ENCODE data around the gene P2RY8.

P2RY8 gene

DNA sequence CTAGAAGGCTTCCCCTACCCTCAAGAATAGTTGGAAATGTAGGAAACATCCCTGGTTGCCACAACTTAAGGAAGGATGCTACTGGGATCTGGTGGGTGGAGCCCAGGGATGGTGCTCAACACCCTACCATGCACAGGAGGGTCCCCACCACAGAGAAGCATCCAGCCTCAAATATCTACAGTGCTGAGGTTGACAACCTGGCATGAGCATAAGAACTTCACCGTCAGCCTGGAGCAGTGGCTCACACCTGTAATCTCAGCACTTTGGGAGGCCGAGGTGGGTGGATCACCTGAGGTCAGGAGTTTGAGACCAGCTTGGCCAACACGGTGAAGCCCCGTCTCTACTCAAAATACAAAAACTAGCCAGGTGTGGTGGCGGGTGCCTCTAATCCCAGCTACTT is 60.3 kb downstream of the P2RY8 start (continued):
- TF ChIP-seq, protein P1, sequence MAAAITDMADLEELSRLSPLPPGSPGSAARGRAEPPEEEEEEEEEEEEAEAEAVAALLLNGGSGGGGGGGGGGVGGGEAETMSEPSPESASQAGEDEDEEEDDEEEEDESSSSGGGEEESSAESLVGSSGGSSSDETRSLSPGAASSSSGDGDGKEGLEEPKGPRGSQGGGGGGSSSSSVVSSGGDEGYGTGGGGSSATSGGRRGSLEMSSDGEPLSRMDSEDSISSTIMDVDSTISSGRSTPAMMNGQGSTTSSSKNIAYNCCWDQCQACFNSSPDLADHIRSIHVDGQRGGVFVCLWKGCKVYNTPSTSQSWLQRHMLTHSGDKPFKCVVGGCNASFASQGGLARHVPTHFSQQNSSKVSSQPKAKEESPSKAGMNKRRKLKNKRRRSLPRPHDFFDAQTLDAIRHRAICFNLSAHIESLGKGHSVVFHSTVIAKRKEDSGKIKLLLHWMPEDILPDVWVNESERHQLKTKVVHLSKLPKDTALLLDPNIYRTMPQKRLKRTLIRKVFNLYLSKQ (tag by site-specific recombination; IDR thresholded peaks at IDR 0.05; ENCODE audit: borderline replicate concordance): no peak
- TF ChIP-seq ZNF184 (tag by site-specific recombination; IDR thresholded peaks at IDR 0.05) (no peak), ZNF354C (tag by site-specific recombination; IDR thresholded peaks at IDR 0.05; ENCODE audit: borderline replicate concordance, low read depth) (no peak), ZNF311 (tag by site-specific recombination; IDR thresholded peaks at IDR 0.05; ENCODE audit: borderline replicate concordance) (no peak), ZFP69B (tag by site-specific recombination; IDR thresholded peaks at IDR 0.05) (no peak)
- TF ChIP-seq, protein P2, sequence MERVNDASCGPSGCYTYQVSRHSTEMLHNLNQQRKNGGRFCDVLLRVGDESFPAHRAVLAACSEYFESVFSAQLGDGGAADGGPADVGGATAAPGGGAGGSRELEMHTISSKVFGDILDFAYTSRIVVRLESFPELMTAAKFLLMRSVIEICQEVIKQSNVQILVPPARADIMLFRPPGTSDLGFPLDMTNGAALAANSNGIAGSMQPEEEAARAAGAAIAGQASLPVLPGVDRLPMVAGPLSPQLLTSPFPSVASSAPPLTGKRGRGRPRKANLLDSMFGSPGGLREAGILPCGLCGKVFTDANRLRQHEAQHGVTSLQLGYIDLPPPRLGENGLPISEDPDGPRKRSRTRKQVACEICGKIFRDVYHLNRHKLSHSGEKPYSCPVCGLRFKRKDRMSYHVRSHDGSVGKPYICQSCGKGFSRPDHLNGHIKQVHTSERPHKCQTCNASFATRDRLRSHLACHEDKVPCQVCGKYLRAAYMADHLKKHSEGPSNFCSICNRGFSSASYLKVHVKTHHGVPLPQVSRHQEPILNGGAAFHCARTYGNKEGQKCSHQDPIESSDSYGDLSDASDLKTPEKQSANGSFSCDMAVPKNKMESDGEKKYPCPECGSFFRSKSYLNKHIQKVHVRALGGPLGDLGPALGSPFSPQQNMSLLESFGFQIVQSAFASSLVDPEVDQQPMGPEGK (tag by site-specific recombination; IDR thresholded peaks at IDR 0.05): no peak
- TF ChIP-seq, protein P3, sequence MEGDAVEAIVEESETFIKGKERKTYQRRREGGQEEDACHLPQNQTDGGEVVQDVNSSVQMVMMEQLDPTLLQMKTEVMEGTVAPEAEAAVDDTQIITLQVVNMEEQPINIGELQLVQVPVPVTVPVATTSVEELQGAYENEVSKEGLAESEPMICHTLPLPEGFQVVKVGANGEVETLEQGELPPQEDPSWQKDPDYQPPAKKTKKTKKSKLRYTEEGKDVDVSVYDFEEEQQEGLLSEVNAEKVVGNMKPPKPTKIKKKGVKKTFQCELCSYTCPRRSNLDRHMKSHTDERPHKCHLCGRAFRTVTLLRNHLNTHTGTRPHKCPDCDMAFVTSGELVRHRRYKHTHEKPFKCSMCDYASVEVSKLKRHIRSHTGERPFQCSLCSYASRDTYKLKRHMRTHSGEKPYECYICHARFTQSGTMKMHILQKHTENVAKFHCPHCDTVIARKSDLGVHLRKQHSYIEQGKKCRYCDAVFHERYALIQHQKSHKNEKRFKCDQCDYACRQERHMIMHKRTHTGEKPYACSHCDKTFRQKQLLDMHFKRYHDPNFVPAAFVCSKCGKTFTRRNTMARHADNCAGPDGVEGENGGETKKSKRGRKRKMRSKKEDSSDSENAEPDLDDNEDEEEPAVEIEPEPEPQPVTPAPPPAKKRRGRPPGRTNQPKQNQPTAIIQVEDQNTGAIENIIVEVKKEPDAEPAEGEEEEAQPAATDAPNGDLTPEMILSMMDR (tag by site-specific recombination; IDR thresholded peaks at IDR 0.05): no peak
- TF ChIP-seq, protein P4, sequence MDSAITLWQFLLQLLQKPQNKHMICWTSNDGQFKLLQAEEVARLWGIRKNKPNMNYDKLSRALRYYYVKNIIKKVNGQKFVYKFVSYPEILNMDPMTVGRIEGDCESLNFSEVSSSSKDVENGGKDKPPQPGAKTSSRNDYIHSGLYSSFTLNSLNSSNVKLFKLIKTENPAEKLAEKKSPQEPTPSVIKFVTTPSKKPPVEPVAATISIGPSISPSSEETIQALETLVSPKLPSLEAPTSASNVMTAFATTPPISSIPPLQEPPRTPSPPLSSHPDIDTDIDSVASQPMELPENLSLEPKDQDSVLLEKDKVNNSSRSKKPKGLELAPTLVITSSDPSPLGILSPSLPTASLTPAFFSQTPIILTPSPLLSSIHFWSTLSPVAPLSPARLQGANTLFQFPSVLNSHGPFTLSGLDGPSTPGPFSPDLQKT (IDR thresholded peaks at IDR 0.05; ENCODE audit: borderline replicate concordance, low read depth, low read length): no peak
- TF ChIP-seq, protein P5, sequence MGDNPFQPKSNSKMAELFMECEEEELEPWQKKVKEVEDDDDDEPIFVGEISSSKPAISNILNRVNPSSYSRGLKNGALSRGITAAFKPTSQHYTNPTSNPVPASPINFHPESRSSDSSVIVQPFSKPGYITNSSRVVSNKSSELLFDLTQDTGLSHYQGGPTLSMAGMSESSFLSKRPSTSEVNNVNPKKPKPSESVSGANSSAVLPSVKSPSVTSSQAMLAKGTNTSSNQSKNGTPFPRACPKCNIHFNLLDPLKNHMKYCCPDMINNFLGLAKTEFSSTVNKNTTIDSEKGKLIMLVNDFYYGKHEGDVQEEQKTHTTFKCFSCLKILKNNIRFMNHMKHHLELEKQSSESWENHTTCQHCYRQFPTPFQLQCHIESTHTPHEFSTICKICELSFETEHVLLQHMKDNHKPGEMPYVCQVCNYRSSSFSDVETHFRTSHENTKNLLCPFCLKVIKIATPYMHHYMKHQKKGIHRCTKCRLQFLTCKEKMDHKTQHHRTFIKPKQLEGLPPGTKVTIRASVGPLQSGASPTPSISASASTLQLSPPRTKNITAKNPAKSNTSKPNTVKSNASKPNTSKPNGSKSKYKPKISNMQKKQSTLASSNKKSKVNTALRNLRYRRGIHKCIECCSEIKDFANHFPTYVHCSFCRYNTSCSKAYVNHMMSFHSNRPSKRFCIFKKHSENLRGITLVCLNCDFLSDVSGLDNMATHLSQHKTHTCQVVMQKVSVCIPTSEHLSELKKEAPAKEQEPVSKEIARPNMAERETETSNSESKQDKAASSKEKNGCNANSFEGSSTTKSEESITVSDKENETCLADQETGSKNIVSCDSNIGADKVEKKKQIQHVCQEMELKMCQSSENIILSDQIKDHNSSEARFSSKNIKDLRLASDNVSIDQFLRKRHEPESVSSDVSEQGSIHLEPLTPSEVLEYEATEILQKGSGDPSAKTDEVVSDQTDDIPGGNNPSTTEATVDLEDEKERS (tag by site-specific recombination; IDR thresholded peaks at IDR 0.05): no peak

DNA sequence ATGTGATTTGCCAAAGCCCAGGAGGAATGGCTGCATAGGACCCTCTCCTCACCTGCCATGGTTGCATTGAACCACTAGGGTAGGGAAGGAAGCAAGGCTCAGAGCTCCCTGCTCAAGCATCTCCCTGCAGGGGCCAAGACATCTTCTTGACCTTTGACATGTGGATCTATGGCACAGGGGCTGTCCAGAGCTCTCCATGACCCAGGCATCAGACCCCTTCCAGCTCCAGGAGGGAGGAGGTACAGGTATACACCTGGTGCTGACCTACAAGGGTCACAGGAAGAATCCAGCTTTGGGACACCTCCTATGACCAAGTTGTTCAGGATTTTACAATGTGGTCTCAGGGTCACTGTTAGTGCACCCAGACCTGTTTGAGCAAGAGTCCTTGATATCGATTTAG is 61.1 kb downstream of the P2RY8 start:
- Histone ChIP-seq H3K4me3 (ENCODE audit: low read depth, low read length) (no peak overlapping the region), H3K36me3 (ENCODE audit: control insufficient read depth in 2 of 2, insufficient read depth in 1 of 2, low read length in 2 of 2) (no peaks in the 10 kb centered on the region), H3K9me3 (ENCODE audit: control insufficient read depth, insufficient read depth, low read depth, low read length) (0 out of 2 replicates have a peak, but pooled peaks cover 4% of the 10 kb centered on the region), H3K27ac (ENCODE audit: extremely low read depth, low read depth, low read length) (no peak overlapping the region), H3K4me1 (ENCODE audit: control insufficient read depth, insufficient read depth, low read length) (no peaks in the 10 kb centered on the region)
- ChIA-PET CTCF (no interaction called here), POLR2A (no interaction called here)
- TF ChIP-seq ZFP69B (tag by site-specific recombination; IDR thresholded peaks at IDR 0.05) (no peak), BCL11A (tag by site-specific recombination; IDR thresholded peaks at IDR 0.05; ENCODE audit: low read depth) (no peak), SALL2 (tag by site-specific recombination; IDR thresholded peaks at IDR 0.05; ENCODE audit: borderline replicate concordance) (no peak), KLF1 (tag by site-specific recombination; IDR thresholded peaks at IDR 0.05) (no peak), ZNF48 (tag by site-specific recombination; IDR thresholded peaks at IDR 0.05) (no peak), ZNF549 (tag by site-specific recombination; IDR thresholded peaks at IDR 0.05) (no peak)
- TF ChIP-seq, protein P2 (tag by site-specific recombination; IDR thresholded peaks at IDR 0.05): no peak
- TF ChIP-seq, protein P6, sequence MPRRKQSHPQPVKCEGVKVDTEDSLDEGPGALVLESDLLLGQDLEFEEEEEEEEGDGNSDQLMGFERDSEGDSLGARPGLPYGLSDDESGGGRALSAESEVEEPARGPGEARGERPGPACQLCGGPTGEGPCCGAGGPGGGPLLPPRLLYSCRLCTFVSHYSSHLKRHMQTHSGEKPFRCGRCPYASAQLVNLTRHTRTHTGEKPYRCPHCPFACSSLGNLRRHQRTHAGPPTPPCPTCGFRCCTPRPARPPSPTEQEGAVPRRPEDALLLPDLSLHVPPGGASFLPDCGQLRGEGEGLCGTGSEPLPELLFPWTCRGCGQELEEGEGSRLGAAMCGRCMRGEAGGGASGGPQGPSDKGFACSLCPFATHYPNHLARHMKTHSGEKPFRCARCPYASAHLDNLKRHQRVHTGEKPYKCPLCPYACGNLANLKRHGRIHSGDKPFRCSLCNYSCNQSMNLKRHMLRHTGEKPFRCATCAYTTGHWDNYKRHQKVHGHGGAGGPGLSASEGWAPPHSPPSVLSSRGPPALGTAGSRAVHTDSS (tag by site-specific recombination; IDR thresholded peaks at IDR 0.05): no peak

All from HEK293 (cell line).